ENCODE data around the gene FGF18. TPM values are rescaled to one million over a fixed set of nuclear protein-coding genes. Genes with fewer than 3 reads are reported as not detected.

Gene FGF18
- total and polyA plus RNA-seq, 2 donors (not counting 3 experiments of a cell fraction or from before 2014, with no cell fraction given): 0.04 to 0.27 TPM

GRCh38 chr5:171416160-171417049, 3.0 kb upstream of the FGF18 start:
- Histone ChIP-seq H3K27ac (ENCODE audit: insufficient read depth, low read depth, low read length) (no peak overlapping the region), H3K9me1 (replicated peaks; ENCODE audit: control insufficient read depth, extremely low read depth, insufficient read depth, low read length) (no peaks in the 10 kb centered on the region), H3K27me3 (ENCODE audit: control insufficient read depth in 2 of 2, insufficient read depth in 2 of 2, low read length in 2 of 2) (peaks cover 4 to 23% of the 10 kb centered on the region in 2 experiments), H3K9ac (replicated peaks; ENCODE audit: extremely low read depth, insufficient read depth, low read length) (no peak overlapping the region), H3K4me1 (ENCODE audit: control insufficient read depth, extremely low read depth, insufficient read depth, low read length) (peaks cover 13% of the 10 kb centered on the region), H3K79me2 (ENCODE audit: control insufficient read depth, insufficient read depth, low read length) (peaks cover 5% of the 10 kb centered on the region), H3K4me3 (replicated peaks in 1 of 3; ENCODE audit: insufficient read depth in 1 of 3, low read depth in 1 of 3, low read length in 3 of 3) (no peak overlapping the region), H3K9me3 (replicated peaks; ENCODE audit: control insufficient read depth, insufficient read depth, low read length) (no peaks in the 10 kb centered on the region), H3K36me3 (ENCODE audit: control insufficient read depth in 2 of 2, extremely low read depth in 1 of 2, insufficient read depth in 2 of 2, low read length in 2 of 2) (peaks cover 7 to 15% of the 10 kb centered on the region in 2 experiments), H2AFZ (ENCODE audit: low read depth, low read length) (no peak overlapping the region), H4K20me1 (replicated peaks; ENCODE audit: control insufficient read depth, extremely low read depth, insufficient read depth, low read length) (no peaks in the 10 kb centered on the region), H3K4me2 (ENCODE audit: insufficient read depth, low read length) (no peak overlapping the region)
- CTCF ChIA-PET: interaction anchor here (1.9 kb wide), 1 partner anchor 492 kb away, joined by 8 read pairs; no protein-coding TSS in a partner anchor
- DNase-seq (ENCODE audit: low read depth, low spot score) (no peak), FAIRE-seq (peak; percentile 15)
- POLR2A ChIA-PET: no interaction called here
- intact Hi-C loops (cut with micrococcal nuclease): loop anchor here (5.0 kb wide), 5 partner anchors 181 to 866 kb away; partner anchors contain the start of gene UBTD2
- BruUV-seq (replicated peaks): TSS peak; percentile 5
- TF ChIP-seq POLR2A (IDR thresholded peaks at IDR 0.05; ENCODE audit: low read depth, low read length) (peak; percentile 35), MAX (IDR thresholded peaks at IDR 0.05; ENCODE audit: insufficient read depth, insufficient read length) (no peak), FOS (IDR thresholded peaks at IDR 0.05; ENCODE audit: borderline replicate concordance, insufficient read depth, low read length) (no peak), GATA2 (IDR thresholded peaks at IDR 0.05; ENCODE audit: insufficient read depth, insufficient read length, low read depth, low read length) (no peak), EZH2 (IDR thresholded peaks at IDR 0.05; ENCODE audit: borderline replicate concordance, low read depth, low read length, severe bottlenecking) (no peak), CTCF (IDR thresholded peaks at IDR 0.05; ENCODE audit: extremely low read depth in 1 of 2, insufficient read depth in 1 of 2, low read depth in 1 of 2, low read length in 2 of 2) (no peak), MYC (IDR thresholded peaks at IDR 0.05; ENCODE audit: low read depth, low read length) (no peak)
- dilution Hi-C loops (cut with MboI; ENCODE audit: extremely low pct_ligation_motif_present, low sequenced_read_pairs): no loop called here

Data from endothelial cell of umbilical vein (primary cell).